ENCODE measurements around the gene TFF1.

GRCh38 chr21:42364304-42364865 is 1.9 kb downstream of the TFF1 start:
- TF ChIP-seq GATA3 (IDR thresholded peaks at IDR 0.05; ENCODE audit: low read depth, low read length) (no peak), GATA2 (IDR thresholded peaks at IDR 0.05; ENCODE audit: low read depth, low read length) (no peak)
